ENCODE results near the gene BCL2L12. TPM values are rescaled to one million over a fixed set of nuclear protein-coding genes. Genes with fewer than 3 reads are reported as not detected.

Gene BCL2L12
- total and polyA plus RNA-seq, 7 experiments from 2014 or later = 11.3 to 57.2 (median 14.8) TPM

DNA sequence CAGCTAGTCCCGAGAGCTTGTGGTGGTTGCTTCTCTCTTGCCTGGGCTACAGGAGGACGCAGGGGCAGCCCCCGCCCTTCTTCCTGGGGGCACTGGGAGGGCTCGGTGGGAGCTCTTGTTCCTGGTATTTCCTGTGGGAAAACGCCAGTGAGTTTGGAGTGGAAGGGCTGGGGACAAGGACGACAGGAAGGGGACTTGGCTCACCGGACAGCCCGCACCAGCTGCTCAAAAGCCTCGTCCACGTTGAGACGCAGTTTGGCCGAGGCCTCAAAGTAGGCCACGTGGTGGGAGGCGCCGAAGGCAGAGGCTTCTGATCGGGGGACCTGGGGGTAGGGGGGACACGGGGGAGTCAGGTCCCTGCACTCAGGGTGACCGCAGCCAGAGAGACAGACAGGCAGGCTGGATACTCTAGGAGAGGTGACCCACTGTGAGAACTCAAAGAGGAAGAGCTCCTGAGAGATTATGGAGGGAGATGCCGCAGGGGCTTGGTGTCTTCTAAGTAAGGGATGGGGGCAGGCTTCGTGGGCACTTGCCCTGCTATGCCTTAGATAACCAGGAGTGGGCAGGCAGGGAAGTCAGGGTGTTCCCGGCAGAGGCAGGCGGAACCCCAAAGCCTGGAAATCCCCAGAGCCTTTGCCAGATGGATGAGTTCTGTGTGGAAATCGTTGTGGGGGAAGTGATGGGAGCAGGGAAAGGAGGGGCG, 30.1 kb upstream of the BCL2L12 start:
- Mint-ChIP-seq H3K4me3 (no peak overlapping the region), H3K36me3 (peaks cover 0 to 2% (median 0%) of the 10 kb centered on the region in 5 donors), H3K27me3 (peaks cover 0 to 4% (median 0%) of the 10 kb centered on the region in 5 donors), H3K4me1 (peaks cover 25 to 31% (median 29%) of the 10 kb centered on the region in 7 donors), H3K9me3 (peaks cover 0 to 2% (median 0%) of the 10 kb centered on the region in 11 donors), H3K27ac (peak overlapping the region in 5 of 9 donors; percentile 22 to 64 (median 52))
- H3K36me3 ChIP-seq (ENCODE audit: control insufficient read depth in 2 of 3, insufficient read depth in 3 of 3, low read length in 3 of 3) = no peaks in the 10 kb centered on the region
- no peak overlapping the region for H3K4me3 ChIP-seq (ENCODE audit: low read length)
- H3K27ac ChIP-seq (ENCODE audit: low read depth, low read length) = no peak overlapping the region
- intact Hi-C loops (cut with micrococcal nuclease) = no loop called here
- H3K9me3 ChIP-seq (ENCODE audit: control insufficient read depth in 2 of 3, low read length in 3 of 3) = no peaks in the 10 kb centered on the region
- ATAC-seq = no peak
- POLR2A ChIA-PET = no interaction called here
- DNase-seq = no peak
- CTCF ChIA-PET = no interaction called here
- H3K4me1 ChIP-seq (ENCODE audit: control insufficient read depth in 2 of 2, insufficient read depth in 2 of 2, low read length in 2 of 2) = peaks cover 6 to 22% of the 10 kb centered on the region in 2 donors
- no peaks in the 10 kb centered on the region for H3K27me3 ChIP-seq (ENCODE audit: control insufficient read depth in 2 of 2, insufficient read depth in 2 of 2, low read length in 2 of 2)

DNA sequence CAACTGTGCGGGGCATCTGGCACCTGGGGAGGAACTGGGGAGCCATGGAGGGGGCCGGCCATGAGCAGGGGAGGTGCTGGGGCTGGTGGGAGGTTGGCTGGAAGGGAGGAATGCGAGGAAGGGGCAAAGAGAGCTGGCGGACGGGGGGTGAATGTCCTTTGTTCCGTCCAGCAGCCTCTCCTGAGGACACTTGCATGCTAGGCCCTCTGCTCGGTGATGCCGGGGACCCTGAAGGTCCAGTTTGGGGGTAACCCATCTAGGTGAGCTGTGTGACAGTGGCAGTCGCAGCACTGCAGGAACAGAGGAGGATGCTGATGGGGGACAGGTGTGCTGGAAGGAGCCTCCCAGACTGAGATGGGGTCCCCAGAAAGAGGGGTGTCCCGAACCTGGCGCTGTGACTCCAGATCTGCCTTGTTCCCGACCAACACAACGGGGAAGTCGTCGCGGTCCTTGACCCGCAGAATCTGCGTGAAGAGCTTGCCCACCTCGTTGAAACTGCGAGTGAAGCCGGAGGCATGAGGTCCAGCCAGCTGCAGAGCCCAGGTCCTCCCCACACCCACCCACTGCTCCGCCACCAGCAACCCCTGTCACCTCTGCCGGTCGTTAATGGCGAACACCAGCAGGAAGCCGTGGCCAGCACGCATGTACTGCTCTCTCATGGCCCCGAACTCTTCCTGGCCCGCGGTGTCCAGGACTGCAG, 29.4 kb upstream of the BCL2L12 start:
- H3K27me3 ChIP-seq (ENCODE audit: control insufficient read depth in 2 of 2, insufficient read depth in 2 of 2, low read length in 2 of 2) = no peaks in the 10 kb centered on the region
- no peaks in the 10 kb centered on the region for H3K9me3 ChIP-seq (ENCODE audit: control insufficient read depth in 2 of 3, low read length in 3 of 3)
- Mint-ChIP-seq H3K4me3 (no peak overlapping the region), H3K9me3 (peaks cover 0 to 2% (median 0%) of the 10 kb centered on the region in 11 donors), H3K4me1 (peaks cover 30 to 36% (median 34%) of the 10 kb centered on the region in 7 donors), H3K27me3 (peaks cover 0 to 4% (median 0%) of the 10 kb centered on the region in 5 donors), H3K27ac (peak overlapping the region in 4 of 9 donors; percentile 21 to 64 (median 46)), H3K36me3 (peaks cover 0 to 2% (median 0%) of the 10 kb centered on the region in 5 donors)
- no peak overlapping the region for H3K4me3 ChIP-seq (ENCODE audit: low read length)
- CTCF ChIA-PET = no interaction called here
- DNase-seq (no peak), ATAC-seq (no peak)
- intact Hi-C loops (cut with micrococcal nuclease) = no loop called here
- H3K27ac ChIP-seq (ENCODE audit: low read depth, low read length) = no peak overlapping the region
- H3K36me3 ChIP-seq (ENCODE audit: control insufficient read depth in 2 of 3, insufficient read depth in 3 of 3, low read length in 3 of 3) = no peaks in the 10 kb centered on the region
- H3K4me1 ChIP-seq (ENCODE audit: control insufficient read depth in 2 of 2, insufficient read depth in 2 of 2, low read length in 2 of 2) = peaks cover 13 to 28% of the 10 kb centered on the region in 2 donors
- POLR2A ChIA-PET = interaction anchor here (0.6 kb wide), 1 partner anchor 277 kb away, joined by 4 read pairs; no protein-coding TSS in a partner anchor

- CTCF ChIA-PET = no interaction called here
- peaks cover 0 to 4% (median 0%) of the 10 kb centered on the region in 3 experiments for H3K36me3 ChIP-seq (ENCODE audit: control insufficient read depth in 2 of 3, insufficient read depth in 3 of 3, low read length in 3 of 3)
- H3K9me3 Mint-ChIP-seq = peaks cover 0 to 2% (median 0%) of the 10 kb centered on the region in 11 donors
- DNase-seq = no peak
- H3K36me3 Mint-ChIP-seq = peaks cover 0 to 2% (median 0%) of the 10 kb centered on the region in 5 donors
- no peaks in the 10 kb centered on the region for H3K27me3 ChIP-seq (ENCODE audit: control insufficient read depth in 2 of 2, insufficient read depth in 2 of 2, low read length in 2 of 2)
- peak overlapping the region; percentile 69 to 96 (median 87) for H3K27ac Mint-ChIP-seq
- intact Hi-C loops (cut with micrococcal nuclease) = no loop called here
- ATAC-seq = no peak
- H3K27me3 Mint-ChIP-seq = peaks cover 0 to 6% (median 0%) of the 10 kb centered on the region in 5 donors
- peak overlapping the region; percentile 34 to 96 (median 82) for H3K4me3 Mint-ChIP-seq
- peaks cover 38 to 50% (median 44%) of the 10 kb centered on the region in 7 donors for H3K4me1 Mint-ChIP-seq
- POLR2A ChIA-PET = interaction anchor here (1.2 to 1.9 kb wide), 3 partner anchors 22 to 47 kb away, joined by 3 to 5 read pairs (median 4); partner anchors contain the start of gene PRR12
- H3K4me1 ChIP-seq (ENCODE audit: control insufficient read depth in 2 of 2, insufficient read depth in 2 of 2, low read length in 2 of 2) = peaks cover 23 to 35% of the 10 kb centered on the region in 2 donors
- H3K27ac ChIP-seq (ENCODE audit: low read depth, low read length) = peak overlapping the region; percentile 41
- H3K9me3 ChIP-seq (ENCODE audit: control insufficient read depth in 2 of 3, low read length in 3 of 3) = no peaks in the 10 kb centered on the region
- no peak overlapping the region for H3K4me3 ChIP-seq (ENCODE audit: low read length)
Measured at GRCh38 chr19:49637821-49638738, 27.7 kb upstream of the BCL2L12 start.

GRCh38 chr19:49639401-49640112, 26.2 kb upstream of the BCL2L12 start:
- intact Hi-C loops (cut with micrococcal nuclease) = loop anchor here (1.0 to 10.0 kb wide), 21 partner anchors 26 to 1469 kb away; partner anchors contain the start of genes AKT1S1 (in 1 of the 2), BCL2L12 (in 1 of the 2), C19orf73 (in 1 of the 2) and CYTH2 (in 1 of the 2)
- H3K4me1 Mint-ChIP-seq = peaks cover 51 to 65% (median 56%) of the 10 kb centered on the region in 7 donors
- peaks cover 0 to 5% (median 0%) of the 10 kb centered on the region in 5 donors for H3K36me3 Mint-ChIP-seq

GRCh38 chr19:49640113-49640898, 25.4 kb upstream of the BCL2L12 start, which contains the start of gene RRAS:
TSS of gene RRAS (minus strand) at chr19:49640143. CDS start at chr19:49640098, 45 bp downstream.
- peak within 1 kb of the TSS; percentile 64 for H3K4me3 ChIP-seq (ENCODE audit: low read length)
- peaks cover 0 to 6% (median 0%) of the 10 kb centered on the region in 5 donors for H3K27me3 Mint-ChIP-seq
- POLR2A ChIA-PET = interaction anchor here (0.6 to 11.1 kb wide), 21 partner anchors 15 to 309 kb away, joined by 3 to 187 read pairs (median 5); partner anchors contain the start of genes AKT1S1, AP2A1, BCL2L12 and IRF3

More at GRCh38 chr19:49639401-49640112, 26.2 kb upstream of the BCL2L12 start:
- peak in 4 of 9 donors; percentile 7 to 28 (median 20) for DNase-seq
- peak overlapping the region; percentile 86 to 98 (median 93) for H3K4me3 Mint-ChIP-seq
- ATAC-seq = no peak
- peaks cover 0 to 6% (median 0%) of the 10 kb centered on the region in 5 donors for H3K27me3 Mint-ChIP-seq
- peaks cover 0 to 4% (median 0%) of the 10 kb centered on the region in 3 experiments for H3K36me3 ChIP-seq (ENCODE audit: control insufficient read depth in 2 of 3, insufficient read depth in 3 of 3, low read length in 3 of 3)
- peak overlapping the region; percentile 64 for H3K4me3 ChIP-seq (ENCODE audit: low read length)
- CTCF ChIA-PET = interaction anchor here (0.6 to 1.8 kb wide), 7 partner anchors 25 to 905 kb away, joined by 3 to 11 read pairs (median 4); partner anchors contain the start of genes BCL2L12 and IRF3
- peaks cover 0 to 2% (median 0%) of the 10 kb centered on the region in 11 donors for H3K9me3 Mint-ChIP-seq
- H3K9me3 ChIP-seq (ENCODE audit: control insufficient read depth in 2 of 3, low read length in 3 of 3) = no peaks in the 10 kb centered on the region
- POLR2A ChIA-PET = interaction anchor here (0.6 to 11.1 kb wide), 18 partner anchors 14 to 289 kb away, joined by 3 to 187 read pairs (median 6); partner anchors contain the start of genes BCL2L12, IRF3, NOSIP and PRMT1
- peak overlapping the region; percentile 95 for H3K27ac ChIP-seq (ENCODE audit: low read depth, low read length)
- no peaks in the 10 kb centered on the region for H3K27me3 ChIP-seq (ENCODE audit: control insufficient read depth in 2 of 2, insufficient read depth in 2 of 2, low read length in 2 of 2)
- peaks cover 27 to 40% of the 10 kb centered on the region in 2 donors for H3K4me1 ChIP-seq (ENCODE audit: control insufficient read depth in 2 of 2, insufficient read depth in 2 of 2, low read length in 2 of 2)
- peak overlapping the region; percentile 57 to 99 (median 95) for H3K27ac Mint-ChIP-seq

More at GRCh38 chr19:49640113-49640898, 25.4 kb upstream of the BCL2L12 start, which contains the start of gene RRAS:
- peak within 1 kb of the TSS; percentile 93 to 99 (median 99) for H3K27ac Mint-ChIP-seq
- H3K27me3 ChIP-seq (ENCODE audit: control insufficient read depth in 2 of 2, insufficient read depth in 2 of 2, low read length in 2 of 2) = no peaks in the 10 kb centered on the region
- CTCF ChIA-PET = interaction anchor here (0.6 to 1.8 kb wide), 11 partner anchors 25 to 906 kb away, joined by 3 to 11 read pairs (median 4); partner anchors contain the start of genes BCL2L12, IRF3 and RCN3
- H3K4me3 Mint-ChIP-seq = peak within 1 kb of the TSS; percentile 86 to 98 (median 93)
- peaks cover 0 to 10% (median 0%) of the 10 kb centered on the region in 3 experiments for H3K36me3 ChIP-seq (ENCODE audit: control insufficient read depth in 2 of 3, insufficient read depth in 3 of 3, low read length in 3 of 3)
- intact Hi-C loops (cut with micrococcal nuclease) = loop anchor here (1.0 to 10.0 kb wide), 21 partner anchors 25 to 1470 kb away; partner anchors contain the start of genes AKT1S1 (in 1 of the 2), BCL2L12 (in 1 of the 2), C19orf73 (in 1 of the 2) and CYTH2 (in 1 of the 2)
- peak within 1 kb of the TSS; percentile 95 for H3K27ac ChIP-seq (ENCODE audit: low read depth, low read length)
- peaks cover 27 to 40% of the 10 kb centered on the region in 2 donors for H3K4me1 ChIP-seq (ENCODE audit: control insufficient read depth in 2 of 2, insufficient read depth in 2 of 2, low read length in 2 of 2)
- ATAC-seq = peak; percentile 78
- no peaks in the 10 kb centered on the region for H3K9me3 ChIP-seq (ENCODE audit: control insufficient read depth in 2 of 3, low read length in 3 of 3)
- H3K36me3 Mint-ChIP-seq = peaks cover 0 to 5% (median 0%) of the 10 kb centered on the region in 5 donors
- peak; percentile 91 to 100 (median 99) for DNase-seq
- peaks cover 0 to 2% (median 0%) of the 10 kb centered on the region in 11 donors for H3K9me3 Mint-ChIP-seq
- peaks cover 57 to 67% (median 63%) of the 10 kb centered on the region in 7 donors for H3K4me1 Mint-ChIP-seq

Data from naive thymus-derived CD4-positive, alpha-beta T cell (primary cell).